Bronchial smooth muscle cell (primary cell): Measurements from ENCODE around the gene RFC4. TPM values are rescaled to one million over a fixed set of nuclear protein-coding genes. Genes with fewer than 3 reads are reported as not detected.

Experiments
- total RNA-seq: library from RNA; depleted of rRNA; stranded (reverse); fragments of >200 nt; gene quantifications from 2 replicates; pipeline ENCODE4 v1.2.1, GENCODE V29; 2014

RFC4 gene, protein sequence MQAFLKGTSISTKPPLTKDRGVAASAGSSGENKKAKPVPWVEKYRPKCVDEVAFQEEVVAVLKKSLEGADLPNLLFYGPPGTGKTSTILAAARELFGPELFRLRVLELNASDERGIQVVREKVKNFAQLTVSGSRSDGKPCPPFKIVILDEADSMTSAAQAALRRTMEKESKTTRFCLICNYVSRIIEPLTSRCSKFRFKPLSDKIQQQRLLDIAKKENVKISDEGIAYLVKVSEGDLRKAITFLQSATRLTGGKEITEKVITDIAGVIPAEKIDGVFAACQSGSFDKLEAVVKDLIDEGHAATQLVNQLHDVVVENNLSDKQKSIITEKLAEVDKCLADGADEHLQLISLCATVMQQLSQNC
- 10.5 and 11.0 TPM in 2 replicates for total RNA-seq

DNA sequence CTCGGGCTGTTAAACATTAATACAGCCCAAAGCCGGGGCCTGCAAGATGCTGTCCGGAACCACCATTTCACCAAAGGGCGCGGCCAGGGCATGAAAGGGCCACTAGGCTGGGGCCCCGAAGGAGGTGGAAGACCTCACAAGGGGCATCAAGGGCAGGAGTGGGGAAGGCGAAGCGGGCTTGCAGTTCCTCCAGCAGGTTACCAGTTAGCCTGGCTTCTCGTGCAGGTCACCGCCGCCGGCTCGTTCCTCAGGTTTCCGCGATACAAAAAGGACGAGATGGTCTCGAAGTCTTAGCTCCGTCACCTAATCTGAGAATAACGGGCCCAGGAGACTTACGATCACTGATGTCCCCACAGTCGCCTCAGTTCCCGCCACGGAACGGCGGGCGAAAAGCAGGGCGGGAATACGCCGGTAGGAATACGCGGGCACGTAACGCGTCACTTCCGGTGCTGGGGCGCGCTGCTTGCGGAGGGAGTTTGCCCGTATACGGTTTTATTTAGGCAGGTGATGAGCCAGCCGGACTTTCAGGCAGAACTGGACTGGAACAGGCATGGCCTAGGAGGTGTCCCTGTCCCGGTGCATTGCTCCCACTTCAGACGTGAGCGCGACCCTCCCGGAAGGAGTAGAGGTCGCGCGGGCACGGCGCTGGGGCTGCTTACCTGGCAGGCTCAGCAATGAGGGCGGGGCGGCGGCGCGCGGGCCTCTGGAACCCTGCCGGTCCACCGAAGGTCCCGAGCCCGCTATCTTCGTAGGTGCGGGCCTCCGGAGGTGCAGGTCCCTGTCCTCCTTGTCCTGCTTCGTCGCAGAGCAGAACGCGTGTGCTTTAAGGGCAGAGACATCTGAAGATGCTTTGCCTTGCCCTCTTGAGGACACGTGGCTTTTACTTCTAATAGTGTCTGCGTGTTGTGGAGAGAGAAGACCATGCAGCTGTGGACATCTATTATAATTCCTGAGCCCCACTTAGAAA, at the start of gene RFC4:
TSS of gene RFC4 (minus strand) at position 394 of the 967 bp plus-strand sequence. CDS start 1,769 bp downstream, outside the sequence.

DNA sequence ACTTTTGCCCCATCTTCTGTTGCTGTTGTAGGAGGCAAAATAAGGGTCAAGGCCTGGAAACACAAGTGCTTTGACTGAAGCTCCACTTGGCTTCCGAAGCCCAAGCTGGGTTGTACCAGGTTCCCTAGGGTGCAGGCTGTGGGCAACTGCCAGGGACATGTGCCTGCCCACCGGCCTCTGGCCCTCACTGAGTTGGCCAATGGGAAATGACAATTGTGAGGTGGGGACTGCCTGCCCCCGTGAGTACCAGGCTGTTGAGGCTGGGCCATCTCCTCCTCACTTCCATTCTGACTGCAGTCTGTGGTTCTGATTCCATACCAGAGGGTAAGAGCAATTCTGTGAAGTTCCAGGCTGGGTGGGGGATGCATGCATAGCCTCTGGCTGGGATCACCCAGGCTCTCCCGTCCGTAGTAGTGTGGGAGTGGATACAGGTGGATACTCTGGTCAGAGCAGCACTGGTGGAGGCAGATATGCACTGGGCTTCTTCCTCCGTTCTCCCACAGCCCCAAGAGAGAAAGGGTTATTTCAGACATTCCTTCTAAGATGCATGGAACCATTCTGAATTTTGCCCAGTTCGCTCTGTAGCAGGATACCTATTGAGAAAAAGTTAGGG, 36.2 kb upstream of the RFC4 start, which contains the start of gene ADIPOQ:
TSS of gene ADIPOQ (plus strand) at position 285 of the 613 bp plus-strand sequence. CDS start 10,349 bp downstream, outside the sequence.

DNA sequence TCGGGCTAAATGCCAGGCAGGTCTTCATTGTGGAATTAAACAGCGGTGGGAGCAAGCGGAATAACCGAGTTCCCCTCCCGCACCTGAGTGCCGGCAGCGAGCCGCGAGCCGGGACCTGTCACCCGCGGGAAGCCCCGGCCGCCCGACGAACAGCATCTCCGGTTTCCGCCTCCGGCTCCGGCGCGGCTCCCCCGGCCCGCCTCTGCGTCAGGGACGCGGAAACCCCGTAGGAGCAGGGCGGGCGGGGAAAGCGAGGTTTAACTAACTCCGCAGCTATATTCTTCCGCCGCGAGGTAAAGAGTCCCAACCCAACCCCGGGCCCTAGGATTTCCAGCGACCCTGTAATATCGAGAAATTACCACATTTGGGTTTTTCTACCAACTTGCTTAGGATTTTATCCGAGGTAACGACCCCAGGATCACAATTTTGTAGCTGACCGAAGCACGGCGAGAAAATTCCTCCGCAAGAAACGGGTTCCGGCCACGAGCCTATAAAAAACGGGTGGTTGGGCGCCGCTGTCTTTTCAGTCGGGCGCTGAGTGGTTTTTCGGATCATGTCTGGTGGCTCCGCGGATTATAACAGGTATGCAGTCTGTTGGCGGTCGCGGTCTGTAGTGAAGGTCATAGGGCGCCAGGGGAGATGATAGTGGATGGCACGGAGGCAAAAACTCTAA, 23.1 kb downstream of the RFC4 start, which contains the start of gene EIF4A2:
TSS of gene EIF4A2 (plus strand) at position 520 of the 673 bp plus-strand sequence. CDS start at position 554, 34 bp downstream.

Other genes starting within 250 kb of the RFC4 start
- 9.0 and 10.6 TPM in 2 replicates for gene TBCCD1, start 239.1 kb downstream of the RFC4 start, total RNA-seq
- 21.9 and 37.7 TPM in 2 replicates for gene DNAJB11, start 235.8 kb downstream of the RFC4 start, total RNA-seq
- gene AHSG, start 193.4 kb downstream of the RFC4 start, total RNA-seq, result not detected in 2 replicates
- not detected in 2 replicates for gene FETUB, start 166.1 kb downstream of the RFC4 start, total RNA-seq
- gene HRG, start 140.5 kb downstream of the RFC4 start, total RNA-seq, result not detected in 2 replicates
- not detected in 2 replicates for gene KNG1, start 89.1 kb downstream of the RFC4 start, total RNA-seq
- gene EIF4A2, start 22.9 kb downstream of the RFC4 start, total RNA-seq, result 877 and 1,165 TPM in 2 replicates
- not detected in 2 replicates for gene ADIPOQ, start 36.2 kb upstream of the RFC4 start, total RNA-seq
- gene ST6GAL1, start 124.0 kb upstream of the RFC4 start, total RNA-seq, result 0.86 and 0.95 TPM in 2 replicates